NCI-H510A (cell line): Measurements from ENCODE around the gene MYBPHL.

Experiments
- DNase-seq: peaks from one replicate; lab custom pipeline; 2025; lab: John Stamatoyannopoulos, UW

MYBPHL gene

GRCh38 chr1:109265741-109266330 lies 41.0 kb downstream of the MYBPHL start:
- DNase-seq = no peak

- DNase-seq = no peak
Measured at GRCh38 chr1:109265016-109265415, 41.8 kb downstream of the MYBPHL start.

- DNase-seq = no peak
Measured at GRCh38 chr1:109264379-109264755, 42.4 kb downstream of the MYBPHL start.

DNA sequence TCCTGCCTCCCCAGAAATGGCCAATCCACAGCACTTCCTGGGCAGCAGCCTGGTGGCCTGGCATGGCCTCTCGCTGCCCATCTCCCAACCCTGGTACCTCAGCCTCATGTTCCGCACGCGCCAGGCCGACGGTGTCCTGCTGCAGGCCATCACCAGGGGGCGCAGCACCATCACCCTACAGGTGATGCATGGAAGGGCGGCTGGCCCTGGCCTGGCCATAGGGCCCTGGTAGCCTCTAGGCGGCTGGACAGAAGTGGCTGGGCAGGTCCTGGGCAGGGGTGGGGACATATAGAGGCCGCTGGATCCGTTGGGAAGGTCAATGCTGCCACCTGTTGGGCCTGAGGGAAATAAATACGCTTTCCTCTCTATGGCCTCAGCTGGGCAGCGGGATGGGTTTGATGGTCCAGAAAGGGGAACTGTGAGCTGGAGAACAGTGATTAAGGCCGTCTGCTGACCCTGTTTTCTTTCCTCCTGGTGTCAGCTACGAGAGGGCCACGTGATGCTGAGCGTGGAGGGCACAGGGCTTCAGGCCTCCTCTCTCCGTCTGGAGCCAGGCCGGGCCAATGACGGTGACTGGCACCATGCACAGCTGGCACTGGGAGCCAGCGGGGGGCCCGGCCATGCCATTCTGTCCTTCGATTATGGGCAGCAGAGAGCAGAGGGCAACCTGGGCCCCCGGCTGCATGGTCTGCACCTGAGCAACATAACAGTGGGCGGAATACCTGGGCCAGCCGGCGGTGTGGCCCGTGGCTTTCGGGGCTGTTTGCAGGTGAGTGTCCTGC lies 43.0 kb downstream of the MYBPHL start:
- DNase-seq = peak; percentile 81

DNA sequence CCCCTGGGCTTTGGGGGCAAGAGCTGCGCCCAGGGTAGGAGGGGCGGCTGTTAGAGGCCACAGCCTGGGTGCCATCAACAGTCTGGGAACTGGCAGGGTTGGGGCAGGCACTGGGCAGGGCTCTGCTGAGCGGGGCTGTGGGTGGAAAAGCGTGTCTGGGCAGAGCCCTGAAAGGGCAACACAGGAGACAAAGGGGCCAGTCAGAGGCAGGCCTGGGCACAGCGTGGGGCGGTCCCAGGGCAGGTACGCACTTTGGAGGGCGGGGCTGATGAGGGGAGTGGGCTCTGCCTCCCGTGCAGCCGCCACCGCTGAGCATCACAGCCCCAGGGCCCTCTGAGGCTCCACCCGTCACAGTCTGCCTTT lies 43.6 kb downstream of the MYBPHL start:
- DNase-seq = no peak

DNA sequence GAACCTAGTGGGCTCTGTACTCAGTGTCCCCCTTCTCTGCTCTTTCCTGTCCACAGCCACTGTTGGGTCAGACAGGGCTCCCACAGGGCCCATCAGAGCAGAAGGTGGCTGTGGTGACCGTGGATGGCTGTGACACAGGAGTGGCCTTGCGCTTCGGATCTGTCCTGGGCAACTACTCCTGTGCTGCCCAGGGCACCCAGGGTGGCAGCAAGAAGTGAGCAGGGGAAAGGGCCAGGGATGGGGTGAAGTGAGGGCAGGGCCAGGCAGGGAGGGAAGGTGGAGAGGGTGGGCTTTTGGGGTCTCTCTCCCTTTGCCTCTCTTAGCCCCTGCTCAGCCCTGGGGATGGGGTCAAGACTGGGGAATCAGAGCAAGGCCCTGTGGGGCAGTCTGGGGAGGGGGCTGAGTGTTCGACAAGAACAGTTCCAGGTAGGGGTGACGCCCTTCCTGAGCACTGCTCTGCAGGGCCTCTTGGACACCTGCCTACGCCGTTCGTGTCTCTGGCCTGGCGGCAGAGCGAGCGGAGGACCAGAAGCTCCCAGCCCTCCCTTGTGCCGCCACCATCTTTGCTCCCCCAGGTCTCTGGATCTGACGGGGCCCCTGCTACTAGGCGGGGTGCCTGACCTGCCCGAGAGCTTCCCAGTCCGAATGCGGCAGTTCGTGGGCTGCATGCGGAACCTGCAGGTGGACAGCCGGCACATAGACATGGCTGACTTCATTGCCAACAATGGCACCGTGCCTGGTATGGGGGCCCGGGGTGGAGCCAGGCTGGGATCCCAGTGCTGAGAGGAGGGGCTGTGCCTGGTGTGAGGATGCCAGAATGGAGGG lies 44.4 kb downstream of the MYBPHL start:
- DNase-seq = no peak

- no peak for DNase-seq
Measured at GRCh38 chr1:109261578-109261977, 45.2 kb downstream of the MYBPHL start.

GRCh38 chr1:109261006-109261405 lies 45.8 kb downstream of the MYBPHL start:
- DNase-seq = no peak

DNA sequence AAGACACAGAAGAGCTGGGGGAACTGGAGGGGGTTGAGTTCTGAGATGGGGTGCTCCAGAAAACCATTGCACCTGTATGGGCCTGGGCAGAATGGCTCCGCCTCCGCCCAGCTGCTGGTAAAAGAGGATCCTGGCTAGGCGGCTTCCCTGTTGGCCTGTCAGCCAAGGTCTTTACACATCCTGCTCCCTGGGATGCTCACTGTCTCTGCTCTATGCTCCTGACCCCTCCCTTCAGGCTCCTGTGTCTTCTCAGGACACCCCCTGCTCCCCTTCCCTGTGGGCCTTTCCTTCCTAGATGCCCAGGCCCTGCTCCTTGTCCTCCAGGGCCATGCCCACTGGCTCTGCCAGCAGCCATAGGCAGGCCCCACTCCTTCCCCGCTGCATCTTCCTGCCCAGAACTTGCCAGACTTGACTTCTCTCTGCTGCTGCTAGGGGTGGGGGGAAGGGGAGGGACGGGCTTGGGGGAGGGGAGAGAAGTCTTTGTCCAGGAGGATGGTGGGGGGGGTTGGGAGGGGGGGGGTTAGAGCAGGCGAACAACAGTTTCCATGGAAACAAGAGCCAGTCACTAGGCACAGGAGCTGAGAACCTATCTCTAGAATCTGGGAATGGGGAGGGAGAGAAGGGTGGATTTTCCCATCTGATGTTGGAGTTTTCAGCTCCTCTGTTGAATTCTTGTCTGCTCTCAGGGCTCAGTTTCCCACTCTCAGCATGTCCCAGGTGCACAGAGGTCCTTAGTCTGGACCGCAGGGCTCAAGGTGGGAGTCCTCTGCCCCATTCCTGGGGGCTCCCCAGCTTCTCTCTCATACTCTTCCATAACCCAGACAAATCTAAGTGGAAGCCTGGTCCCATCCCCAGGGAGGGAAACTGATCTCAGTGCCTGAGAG lies 46.9 kb downstream of the MYBPHL start:
- DNase-seq = no peak

- DNase-seq = no peak
Measured at GRCh38 chr1:109258481-109259466, 48.0 kb downstream of the MYBPHL start.

GRCh38 chr1:109257682-109258421 lies 49.0 kb downstream of the MYBPHL start:
- no peak for DNase-seq

GRCh38 chr1:109256971-109257681 lies 49.7 kb downstream of the MYBPHL start:
- DNase-seq = no peak

GRCh38 chr1:109256085-109256484 lies 50.7 kb downstream of the MYBPHL start:
- no peak for DNase-seq

DNA sequence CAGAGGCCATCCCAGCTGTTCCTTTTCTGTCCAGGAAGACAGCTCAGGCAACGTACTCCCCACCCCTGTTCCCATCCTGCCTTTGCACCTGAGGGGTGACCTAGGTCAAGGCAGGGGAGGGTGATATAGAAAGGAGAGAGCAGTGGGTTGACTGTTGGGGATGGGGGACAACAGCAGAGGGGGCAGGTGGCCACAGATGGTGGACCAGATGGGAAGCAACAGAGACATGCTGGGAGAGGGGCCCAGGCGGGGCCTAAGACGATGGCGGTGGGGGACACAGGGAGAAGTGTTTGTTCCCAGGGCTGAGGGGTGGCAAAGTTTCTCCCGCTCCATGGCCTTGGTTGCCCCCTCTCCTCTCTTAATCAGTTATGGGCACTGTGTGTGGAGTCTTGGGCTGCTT lies 51.1 kb downstream of the MYBPHL start:
- no peak for DNase-seq

DNA sequence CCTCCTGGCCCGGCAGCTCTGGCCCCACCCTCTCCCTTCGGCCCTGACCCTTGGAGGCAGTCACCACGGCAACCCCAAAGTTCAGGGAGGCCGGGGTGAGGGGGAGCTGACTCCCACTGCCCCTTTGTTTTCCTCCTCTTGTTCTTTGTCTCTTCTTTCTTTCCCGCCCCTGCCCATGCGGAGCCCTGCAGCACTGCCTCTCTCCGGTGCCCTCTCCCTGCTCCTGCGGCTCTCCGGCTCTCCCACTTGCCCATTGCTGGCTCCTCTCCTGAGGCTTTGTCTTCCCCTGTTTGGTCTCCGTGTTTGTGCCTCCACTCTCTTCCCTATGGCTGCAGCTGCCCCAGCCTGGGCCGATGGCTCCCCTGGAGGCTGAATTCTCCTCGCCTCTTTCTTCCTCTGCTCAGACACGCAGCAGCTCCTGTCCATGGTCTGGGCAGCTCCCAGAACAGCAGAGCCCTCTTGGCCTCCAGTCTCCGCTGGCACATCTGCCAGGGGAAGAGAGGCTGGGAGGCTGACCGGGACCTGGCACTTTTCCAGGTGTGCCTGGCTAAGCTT lies 51.6 kb downstream of the MYBPHL start:
- no peak for DNase-seq

GRCh38 chr1:109254621-109255096 lies 52.2 kb downstream of the MYBPHL start:
- DNase-seq = no peak

DNA sequence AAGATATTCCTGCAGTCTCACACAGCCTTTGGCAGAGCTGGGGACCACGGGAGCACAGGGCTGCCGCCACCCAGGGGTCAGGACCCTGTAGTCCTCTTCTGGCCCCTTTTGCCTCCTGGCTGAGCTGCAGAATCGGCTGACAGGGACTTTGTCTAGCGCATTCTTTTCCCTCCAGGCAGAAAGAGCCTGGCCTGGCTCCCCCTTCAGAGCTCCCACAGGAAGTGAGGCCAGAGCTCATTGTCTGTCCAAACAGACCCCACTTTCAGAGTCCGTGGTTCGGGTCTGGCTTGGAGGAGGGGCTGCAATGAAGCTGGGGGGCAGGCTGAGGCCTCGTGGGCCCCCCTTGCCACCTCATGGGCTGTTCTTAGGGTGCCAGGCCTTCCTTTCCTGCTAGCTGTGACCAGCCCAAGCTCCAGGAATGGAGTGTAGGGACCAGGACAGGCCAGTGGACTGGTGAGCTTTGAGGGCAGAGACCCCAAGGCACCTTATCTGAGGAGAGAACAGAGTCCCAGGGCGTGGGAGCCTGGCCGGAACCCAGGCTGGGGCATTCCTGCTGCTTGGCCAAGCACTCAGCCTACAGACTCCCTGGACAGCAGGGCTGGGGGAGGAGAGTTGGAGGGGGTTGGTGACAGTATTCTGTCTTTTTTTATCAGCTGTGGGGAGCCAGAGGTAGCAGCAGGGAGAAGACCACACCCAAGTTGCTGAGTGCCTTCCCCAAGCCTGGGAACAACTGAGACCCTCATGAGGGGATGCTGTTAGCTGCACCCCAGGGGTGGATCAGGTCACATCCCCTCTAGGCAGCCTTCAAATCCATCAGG lies 52.8 kb downstream of the MYBPHL start:
- no peak for DNase-seq
